ENCODE data around the gene HOXB9.

GRCh38 chr17:48639982-48640857 is 14.1 kb upstream of the HOXB9 start:
- TF ChIP-seq, protein P1, sequence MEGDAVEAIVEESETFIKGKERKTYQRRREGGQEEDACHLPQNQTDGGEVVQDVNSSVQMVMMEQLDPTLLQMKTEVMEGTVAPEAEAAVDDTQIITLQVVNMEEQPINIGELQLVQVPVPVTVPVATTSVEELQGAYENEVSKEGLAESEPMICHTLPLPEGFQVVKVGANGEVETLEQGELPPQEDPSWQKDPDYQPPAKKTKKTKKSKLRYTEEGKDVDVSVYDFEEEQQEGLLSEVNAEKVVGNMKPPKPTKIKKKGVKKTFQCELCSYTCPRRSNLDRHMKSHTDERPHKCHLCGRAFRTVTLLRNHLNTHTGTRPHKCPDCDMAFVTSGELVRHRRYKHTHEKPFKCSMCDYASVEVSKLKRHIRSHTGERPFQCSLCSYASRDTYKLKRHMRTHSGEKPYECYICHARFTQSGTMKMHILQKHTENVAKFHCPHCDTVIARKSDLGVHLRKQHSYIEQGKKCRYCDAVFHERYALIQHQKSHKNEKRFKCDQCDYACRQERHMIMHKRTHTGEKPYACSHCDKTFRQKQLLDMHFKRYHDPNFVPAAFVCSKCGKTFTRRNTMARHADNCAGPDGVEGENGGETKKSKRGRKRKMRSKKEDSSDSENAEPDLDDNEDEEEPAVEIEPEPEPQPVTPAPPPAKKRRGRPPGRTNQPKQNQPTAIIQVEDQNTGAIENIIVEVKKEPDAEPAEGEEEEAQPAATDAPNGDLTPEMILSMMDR (IDR thresholded peaks at IDR 0.05) = no peak
- no peak for TF ChIP-seq POLR2A (IDR thresholded peaks at IDR 0.05)
